Activated CD8-positive, alpha-beta memory T cell treated with anti-CD3 and anti-CD28 coated beads, Interleukin-2, amount 50 U/mL, for 4 hours (primary cell): ENCODE data around the gene NTM.

Experiments
- DNase-seq: peaks from one replicate; pipeline ENCODE4 v3.0.0-alpha.2; 2020

NTM gene

DNA sequence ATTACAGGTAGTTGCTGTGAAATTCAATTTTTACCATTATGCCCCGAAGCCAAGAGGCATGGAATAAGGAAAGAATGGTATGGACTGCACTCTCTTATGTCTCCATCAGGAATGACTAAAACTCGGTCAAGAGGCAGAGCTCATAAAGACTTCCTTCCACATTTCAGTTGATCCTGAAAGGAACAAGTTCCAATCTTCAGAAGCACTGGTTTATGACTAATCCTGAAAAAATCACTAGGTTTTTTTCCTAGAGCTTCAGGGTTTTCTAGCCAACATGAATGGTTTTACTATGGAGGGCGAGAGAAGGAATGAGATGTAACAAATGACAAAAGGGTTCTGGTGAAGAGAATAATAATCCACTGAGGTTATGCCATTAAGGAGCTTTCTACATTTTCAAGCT is 832.2 kb downstream of the NTM start:
- no peak for DNase-seq

DNA sequence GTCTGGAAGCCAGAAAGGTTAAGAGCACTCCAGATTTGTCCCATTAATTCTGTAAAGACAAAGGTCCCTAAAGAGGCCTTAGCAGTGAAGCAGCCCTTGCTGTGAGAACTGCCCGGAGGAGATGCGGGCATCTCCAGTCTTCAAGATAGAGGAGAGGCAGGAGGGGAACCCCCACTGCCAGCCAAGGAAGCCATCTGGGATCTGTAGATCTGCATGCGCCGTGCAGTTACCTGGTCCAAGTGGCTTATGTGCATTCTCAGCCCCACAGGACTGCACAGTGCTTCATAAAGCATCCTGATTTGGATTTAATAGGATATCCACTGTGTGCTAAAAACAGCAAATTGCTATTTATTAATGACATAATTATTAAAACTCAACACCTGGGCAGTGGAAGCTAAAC is 834.6 kb downstream of the NTM start:
- DNase-seq: no peak

DNA sequence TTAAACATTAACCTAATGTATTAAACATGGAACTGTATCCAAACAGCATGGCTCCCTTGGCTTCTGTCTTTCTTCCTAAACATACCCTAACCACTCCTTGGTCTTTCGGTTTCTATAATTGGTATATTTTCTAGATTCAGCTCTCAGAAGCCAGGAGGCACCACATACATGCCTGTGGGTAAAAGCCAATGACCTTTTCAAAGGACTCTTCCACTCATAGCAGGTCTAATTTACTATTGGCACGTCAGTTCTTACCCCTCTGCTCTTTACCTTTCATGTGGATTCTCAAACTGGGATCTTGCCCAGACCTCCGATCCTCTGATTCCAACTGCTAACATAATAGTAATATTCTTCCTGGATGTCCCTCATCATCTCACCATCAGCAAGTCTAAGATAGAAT is 835.1 kb downstream of the NTM start:
- DNase-seq: no peak

DNA sequence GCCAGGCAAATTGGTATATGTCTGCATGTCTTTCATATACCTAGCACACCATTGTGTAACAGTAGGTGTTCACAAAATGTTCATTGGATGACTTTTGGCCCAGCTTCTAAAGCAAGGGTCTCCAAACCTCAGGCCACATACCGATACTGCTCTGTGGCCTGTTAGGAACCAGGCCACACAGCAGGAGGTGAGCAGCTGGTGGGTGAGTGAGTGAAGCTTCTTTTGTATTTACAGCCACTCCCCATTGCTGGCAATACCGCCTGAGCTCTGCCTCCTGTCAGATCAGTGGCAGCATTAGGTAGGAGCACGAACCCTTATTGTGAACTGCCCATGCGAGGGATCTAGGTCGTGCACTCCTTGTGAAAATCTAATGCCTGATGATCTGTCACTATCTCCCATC is 836.6 kb downstream of the NTM start:
- DNase-seq: no peak

DNA sequence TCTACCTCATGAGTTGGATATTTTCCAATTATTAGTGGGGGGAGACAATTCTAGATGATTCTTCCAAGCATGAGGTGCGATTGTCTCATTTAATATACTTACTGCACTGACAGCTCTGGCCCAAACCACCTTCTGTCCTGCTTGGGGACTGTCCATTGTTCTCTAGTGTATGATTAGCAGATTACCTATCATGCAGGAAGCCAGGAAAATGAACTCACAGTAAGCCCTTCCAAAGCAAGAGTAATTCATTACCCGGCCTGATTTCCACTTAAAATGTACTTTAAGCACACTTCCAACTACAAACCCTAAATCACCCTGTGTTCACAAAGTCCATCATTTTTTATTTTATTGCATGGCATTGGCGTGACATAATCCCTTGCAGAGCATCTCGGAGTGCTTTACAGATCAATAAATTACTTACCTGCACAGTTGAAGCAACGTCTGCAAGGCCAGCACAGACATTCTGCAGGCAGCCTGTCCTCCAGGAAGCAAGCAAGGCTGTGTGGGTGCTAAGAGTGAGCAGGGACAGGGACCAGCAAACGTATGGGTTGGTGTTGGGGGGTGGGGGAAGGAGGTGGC is 838.2 kb downstream of the NTM start:
- DNase-seq: no peak

DNA sequence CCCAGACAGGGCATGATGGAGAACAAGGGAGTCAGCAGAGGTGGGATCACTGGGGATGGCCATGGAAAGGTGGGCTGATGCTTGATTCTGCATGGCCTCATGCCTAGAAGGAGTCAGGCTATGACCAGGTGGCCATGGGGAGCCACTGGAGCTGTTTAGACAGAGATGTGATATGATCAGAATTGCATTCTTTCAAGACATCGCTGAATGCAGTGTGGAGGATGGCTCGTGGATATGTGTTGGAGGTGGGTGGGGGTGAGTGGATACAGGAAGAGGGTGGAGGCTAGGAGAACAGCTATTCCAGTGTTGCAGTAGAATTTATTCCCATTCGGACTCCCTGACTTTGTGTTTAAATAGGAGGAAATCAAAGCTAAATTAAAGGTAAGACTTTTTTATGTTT is 841.1 kb downstream of the NTM start:
- no peak for DNase-seq

DNA sequence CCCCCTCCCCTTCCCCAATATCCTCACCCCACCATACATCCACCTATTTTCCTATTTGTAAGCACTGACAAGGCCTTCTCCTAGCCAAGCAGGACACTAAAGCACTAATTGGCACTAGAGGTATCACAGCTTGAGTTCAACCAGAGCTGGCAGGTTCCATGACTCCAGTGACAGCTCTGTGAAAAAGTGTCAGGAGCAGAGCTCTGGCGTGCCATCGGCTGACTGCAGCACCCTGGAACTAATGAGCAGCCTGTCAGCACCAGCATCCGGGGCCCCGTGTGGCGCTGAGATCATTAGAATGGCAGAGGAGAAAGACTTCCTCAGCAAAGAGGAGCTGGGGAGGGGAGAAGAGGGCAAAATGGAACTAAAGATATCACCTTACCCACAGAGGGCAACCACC is 847.4 kb downstream of the NTM start:
- no peak for DNase-seq

DNA sequence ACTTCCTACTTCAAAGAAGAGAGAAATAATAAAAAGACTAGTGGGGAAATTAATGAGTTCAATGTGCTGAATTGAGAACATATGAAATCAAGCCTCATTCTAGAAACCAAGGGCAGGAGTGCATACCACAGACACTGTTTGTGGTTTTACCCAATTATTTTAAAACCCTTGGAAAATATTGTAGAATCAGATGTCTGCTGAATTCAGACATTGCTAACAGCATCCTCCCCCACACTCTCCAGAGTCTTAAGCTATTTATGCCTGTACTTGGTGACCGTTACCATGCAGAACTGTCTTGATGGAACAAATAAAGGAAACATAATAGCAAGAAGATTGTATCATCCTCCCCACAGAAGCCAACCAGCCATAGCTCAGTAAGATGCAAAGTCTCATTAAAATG is 850.1 kb downstream of the NTM start:
- DNase-seq: no peak

DNA sequence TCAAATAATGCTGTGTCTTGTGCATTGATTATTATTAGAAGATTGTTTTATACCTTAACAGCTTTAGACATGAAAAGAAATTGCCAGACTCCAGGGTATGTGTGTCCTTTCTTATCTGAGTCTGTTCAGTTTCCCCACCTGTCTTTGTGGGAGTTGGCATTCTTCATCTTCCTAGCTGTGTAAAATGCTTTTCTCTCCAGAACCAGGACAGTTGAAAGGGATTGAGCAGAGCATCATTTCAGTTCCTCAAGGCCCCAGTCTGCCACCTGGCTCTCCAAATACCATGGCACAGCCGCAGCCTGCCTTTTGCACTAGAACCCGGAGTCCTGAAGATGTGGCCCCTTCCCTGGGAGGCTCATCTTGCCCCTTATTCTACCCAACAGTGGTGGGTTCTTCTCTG is 851.9 kb downstream of the NTM start:
- no peak for DNase-seq

DNA sequence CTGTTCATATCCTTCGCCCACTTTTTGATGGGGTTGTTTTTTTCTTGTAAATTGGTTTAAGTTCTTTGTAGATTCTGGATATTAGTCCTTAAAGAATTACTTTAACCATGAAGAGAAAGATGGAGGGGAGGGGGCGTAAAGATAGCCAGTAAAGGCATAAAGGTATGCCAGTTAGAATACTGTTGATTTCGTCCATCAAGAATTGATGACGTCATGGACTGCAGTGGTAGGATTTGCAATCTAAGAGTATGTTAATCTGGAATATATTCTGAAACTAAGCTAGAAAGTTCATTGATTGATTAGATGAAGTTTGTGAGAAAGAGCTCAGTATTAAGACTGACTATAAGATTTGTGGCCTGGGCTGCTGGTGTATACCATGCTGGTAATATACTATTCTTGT is 856.1 kb downstream of the NTM start:
- DNase-seq: no peak

DNA sequence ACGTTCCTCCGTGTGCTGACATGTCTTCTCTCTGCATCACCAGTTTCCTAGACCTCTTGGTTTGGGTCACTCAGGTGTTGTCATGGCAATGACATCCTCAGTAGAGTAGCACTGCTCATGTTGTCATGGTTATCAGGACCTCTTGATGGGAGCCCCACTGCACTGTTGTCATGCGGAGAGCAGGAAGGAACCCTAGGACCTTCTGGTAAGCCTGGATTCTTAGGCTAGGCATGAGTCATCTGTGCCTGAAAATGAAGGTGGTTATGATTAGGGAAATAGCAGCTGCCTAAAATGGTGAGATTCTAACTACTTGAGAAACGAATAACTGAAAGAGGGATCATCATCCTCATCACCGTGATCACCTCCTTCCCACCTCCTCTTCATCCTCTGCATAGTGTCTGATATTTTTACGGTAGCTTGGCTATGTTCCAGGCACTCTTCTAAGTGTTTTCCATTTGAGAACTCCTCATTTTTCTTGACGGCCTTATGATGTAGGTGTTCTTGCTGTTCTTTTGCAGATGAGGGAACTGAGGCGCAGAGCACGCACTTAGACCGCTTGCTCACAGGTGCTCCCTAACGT is 858.4 kb downstream of the NTM start:
- no peak for DNase-seq

DNA sequence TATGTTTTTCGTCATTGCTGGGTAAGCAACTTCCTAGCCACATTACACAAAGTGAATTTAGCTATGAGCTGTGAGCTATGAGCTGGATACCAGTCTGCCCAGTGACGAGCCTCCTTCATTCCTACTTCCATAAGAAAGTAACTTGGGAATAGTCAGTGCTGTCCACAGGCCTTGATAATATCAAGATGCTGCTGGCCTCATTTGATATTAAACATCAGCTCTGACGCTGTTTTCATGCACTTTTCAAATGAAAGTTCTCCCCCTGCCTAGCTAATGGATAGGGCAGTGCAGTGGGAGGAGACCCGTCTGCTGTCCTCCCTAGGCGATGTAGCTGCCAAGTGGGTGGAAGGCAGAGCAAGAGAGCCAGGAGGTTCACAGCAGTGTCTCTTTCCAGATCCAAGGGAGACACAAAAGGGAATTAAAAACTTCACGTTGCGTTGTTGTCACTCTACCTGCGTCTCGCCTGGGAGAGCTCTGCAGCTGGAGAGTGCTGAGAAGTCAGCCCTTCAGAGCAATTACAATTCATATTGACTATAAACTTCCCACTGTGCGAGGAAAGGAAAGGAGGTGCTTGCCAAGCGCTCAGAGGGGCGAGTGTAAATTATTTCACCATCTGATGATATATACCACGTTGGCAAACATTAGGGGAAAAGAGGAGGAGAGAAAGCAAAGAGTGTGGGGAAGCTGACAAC is 861.4 kb downstream of the NTM start:
- no peak for DNase-seq

DNA sequence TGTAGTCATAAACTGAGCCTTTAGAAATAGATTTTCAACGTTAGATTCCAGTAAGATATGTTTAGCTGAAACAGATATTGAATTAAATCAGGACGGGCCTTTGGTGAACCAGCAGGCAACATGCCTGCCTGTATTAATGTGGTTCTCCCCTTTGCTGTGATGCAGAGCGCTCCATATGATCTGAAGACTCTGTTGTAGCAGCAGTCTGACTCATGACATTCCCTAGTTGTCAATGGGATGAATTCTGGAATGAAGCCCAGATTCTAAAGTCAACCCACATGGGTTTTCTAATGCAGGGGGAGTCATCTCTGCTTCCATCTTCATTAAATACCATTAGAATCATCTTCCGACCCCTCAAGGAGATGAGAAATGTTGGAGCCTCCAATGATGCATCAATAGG is 864.5 kb downstream of the NTM start:
- DNase-seq: no peak

DNA sequence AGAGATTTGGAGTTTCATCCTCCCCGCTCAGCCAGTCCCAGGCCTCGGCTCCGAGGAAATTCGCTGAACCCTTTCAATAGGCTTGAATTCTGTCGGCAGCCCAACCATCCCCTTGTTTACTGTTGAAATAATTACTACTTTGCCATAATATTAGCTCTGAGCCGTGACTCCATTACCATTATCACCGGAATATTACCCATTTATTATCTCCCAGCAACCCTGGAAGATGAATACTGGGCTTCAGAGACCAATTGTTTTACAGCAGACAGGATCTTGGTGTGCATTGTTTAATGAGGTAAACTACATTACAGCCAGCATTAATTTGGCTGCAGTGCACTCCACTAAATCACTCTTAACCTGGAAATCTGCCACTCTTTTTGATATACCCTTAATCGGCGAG is 867.4 kb downstream of the NTM start:
- no peak for DNase-seq

DNA sequence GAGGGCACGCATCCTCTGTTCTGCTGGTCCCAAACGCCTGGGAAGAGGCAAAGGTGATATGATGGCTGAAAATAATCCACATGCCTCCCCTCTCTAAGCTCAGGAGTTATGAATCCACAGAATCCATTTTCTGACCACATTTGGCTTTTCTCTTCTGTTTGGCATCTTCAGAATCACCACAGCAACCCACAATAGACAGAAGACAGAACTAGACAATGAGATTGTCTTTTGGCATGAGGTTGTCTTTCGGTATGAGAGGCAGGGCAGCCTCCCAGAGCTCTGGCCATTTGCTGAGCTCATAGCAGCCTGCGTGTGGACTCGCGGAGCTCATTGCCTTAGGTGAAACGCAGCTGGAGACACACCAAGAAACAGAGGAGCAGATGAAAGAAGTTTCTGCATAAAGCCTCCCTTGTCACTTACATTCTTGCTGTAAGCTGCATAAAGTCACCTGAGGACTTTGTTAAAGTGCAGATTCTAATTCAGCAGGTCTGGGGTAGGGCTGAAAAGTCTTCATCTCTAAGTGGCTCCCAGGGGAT is 868.0 kb downstream of the NTM start:
- no peak for DNase-seq

DNA sequence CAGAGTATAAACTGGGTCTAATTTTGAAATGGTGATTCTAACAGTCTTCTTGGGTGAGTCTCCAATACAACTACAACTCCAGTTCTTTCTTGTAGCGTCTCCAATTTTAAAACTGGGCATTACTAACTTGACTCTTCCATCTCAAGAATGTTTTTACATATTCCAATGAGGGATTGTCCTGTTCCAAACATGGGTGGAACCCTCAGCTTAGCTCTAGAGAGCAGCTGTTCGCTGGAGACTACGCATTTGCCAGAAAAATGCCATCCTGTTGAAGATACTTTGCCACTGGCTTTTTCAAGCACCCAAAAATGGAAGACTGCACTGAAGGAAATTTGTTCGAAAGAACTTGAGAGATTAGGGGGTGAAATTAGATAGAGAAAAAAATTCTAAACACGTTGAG is 870.0 kb downstream of the NTM start:
- DNase-seq: no peak

DNA sequence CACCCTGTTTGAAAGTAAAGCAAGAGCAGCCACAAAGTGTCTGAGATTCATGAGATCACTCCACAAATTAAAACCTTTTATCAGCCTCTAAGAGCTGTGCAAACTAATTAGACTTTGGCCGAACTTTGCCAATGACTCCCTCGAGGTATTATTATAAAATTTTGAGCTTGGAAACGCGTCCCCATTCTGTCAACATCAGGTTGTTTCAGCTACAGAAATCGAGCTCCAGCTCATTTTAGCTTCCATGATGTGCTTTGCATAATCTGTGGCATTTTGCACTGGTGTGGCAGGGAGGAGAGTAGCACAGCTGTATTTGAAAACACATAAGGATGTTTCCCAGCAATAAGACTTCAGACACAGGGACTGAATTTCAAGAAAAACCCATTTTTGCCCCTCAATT is 872.2 kb downstream of the NTM start:
- DNase-seq: no peak

DNA sequence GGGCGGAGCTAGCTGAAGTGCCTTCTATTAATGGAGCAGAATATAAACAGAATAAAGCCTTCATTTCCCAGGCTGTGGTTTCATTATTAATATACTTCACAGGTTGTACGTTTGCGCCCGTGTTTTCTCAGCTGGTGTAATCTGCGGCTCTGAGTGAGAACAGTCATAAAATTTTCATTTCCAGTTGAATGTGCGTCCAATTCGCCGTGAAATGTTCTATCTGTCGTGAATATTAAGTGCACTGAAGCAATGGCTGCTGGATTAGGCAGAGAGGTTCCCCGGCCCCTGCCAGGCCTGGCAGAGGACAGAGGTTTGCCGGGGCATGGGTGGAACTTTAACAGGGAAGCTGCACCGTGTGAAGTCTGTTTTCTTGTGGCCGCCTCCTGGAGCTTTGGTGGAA is 874.4 kb downstream of the NTM start:
- no peak for DNase-seq

DNA sequence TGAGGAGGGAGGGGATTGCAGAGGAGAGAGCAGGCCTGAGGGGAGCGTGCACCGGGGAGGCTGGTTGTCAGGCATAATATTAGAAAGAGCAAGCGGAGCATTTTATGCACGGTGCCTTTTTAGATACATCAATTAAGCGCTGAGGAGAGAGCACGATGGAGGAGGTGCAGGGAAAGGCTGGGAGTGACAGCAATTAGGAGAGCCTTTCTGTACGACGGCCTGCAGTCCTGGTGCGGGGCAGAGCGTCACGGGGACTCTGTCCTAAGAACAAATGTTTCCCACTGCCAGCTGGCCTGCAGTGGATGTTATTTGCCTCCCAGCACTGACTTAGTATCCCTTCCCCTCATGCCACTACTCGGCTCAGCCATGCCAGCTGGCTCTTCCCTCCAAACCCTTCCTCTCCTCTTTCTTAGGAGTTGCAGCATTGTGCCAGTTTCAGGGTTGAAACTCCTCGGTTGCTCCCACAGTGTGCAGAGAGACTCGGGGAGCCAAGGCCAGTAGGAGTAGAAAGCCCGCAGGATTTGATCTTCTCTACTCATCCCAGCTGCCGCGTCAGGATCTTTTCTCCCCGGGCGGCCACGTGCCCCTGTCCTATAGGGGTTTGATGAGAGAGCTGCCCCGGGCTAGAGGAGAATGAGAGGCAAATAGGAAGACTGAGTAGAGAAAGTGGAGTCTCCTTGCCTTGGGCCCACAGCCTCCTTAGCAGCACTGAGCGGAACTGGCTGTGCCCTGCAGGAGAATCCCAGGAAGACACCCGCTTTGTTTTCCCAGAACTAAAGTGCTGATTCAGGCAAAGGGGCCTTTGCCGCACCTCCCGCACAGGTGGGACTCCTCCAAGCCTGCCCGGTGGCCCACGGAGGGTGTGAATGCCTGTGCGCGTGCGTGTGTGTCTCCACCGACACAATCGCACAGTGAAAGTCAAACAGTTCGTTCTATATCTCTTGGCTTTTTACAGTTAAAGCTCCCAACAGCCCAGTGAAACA is 875.3 kb downstream of the NTM start:
- DNase-seq: no peak

DNA sequence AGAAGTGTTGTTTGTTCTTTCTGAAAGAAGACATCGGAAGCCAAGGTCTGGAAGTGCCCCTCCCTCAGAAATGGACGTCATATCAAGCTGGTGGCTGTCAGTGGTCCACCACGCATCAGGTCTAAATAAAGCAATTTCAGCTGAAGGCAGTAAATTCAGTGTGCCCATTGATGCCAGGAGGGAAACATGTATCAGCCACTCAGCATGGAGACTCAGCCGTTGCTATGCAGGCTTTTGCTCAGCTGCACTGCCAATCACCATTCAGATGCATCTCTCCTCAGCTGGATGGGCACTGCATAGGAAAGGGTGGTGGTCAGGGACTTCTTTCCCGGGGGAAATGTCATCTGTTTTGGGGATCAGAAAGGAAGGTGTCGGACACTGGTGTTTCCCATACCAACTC is 878.2 kb downstream of the NTM start:
- DNase-seq: no peak

DNA sequence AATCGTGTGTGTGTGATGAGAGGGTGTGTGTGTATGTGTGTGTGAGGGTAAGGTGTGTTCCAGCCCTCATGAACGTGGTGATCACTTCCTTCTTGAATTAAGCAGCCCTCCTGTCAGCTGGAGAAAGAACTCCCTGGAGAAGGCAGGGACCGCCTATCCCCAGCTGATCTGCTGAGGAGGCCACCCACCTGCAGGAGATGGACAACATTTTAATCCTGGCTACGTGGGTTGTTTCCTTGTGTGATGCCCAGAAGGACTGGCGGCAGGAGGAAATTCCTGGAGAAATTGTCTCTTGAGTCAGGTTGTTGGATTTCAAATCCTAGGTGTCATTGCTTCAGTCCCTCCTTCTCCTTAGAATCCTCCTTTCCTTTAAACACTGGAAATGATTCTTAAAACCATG is 878.8 kb downstream of the NTM start:
- no peak for DNase-seq

DNA sequence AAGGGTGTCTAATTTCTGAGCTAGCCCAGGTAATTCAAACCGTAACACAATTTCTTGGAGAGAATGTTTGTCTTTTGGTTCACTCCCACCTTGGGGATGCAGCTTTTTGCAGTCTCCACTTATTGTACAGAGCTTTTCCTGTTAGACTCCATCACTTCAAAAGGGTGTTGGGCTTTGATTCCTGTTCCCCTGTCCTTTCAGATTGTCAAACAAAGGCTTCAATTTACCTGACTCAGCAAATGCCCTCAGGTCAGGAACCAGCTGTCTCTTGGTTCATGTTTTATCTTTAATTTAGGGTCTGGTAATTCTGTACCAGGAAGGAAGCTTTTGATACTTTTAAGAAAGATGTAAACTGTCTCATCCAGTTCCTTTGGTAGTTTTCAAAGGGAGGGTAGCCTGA is 880.6 kb downstream of the NTM start:
- DNase-seq: no peak

DNA sequence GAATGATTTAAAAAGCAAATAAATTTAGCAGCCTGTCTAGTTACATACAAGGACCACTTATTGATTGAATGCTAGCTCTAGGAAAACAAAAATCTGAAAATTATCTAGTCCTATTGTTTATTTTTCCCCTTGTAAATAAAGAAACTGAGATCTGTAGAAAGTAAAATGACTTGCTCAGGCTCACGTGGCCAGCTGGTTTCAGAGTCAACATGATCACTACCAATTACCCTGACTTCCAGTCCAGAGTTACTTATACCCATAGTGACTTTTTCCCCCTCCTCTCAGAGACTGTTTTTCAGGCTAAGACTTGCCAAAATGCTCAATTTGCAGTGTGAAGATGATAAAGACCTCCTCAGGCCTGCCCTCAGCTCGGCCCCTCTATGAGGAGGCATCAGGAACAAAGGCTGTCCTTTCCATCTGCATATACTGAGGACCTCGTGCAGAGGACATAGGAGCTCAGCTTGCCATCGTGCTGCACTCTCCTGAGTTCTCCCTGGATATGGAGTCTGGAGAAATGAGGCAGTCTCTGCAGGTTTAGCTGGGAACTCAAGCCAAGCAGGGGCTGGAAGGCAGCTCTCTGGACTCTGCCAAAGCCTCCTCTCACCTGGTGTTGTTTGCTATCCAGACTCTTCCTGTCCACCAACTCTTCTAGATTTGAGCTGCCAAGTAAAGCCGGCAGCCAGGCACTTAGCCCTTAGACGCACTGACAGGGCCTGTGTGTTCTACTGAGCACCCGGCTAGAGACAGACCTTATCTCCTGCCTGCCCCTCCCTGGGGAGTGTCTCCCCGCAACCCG is 883.3 kb downstream of the NTM start:
- DNase-seq: no peak
